CD4-positive, alpha-beta T cell treated with Interleukin-15 for 1 hour (primary cell): ENCODE data around the gene TMEM8B.
"Not testable (repeated sequence)": the region's sequence is repeated elsewhere in the genome, so short reads cannot be mapped to it uniquely, and the experiment has no call there.

Experiments used
- DNase-seq: peaks from one replicate; pipeline ENCODE4 v3.0.0-alpha.2; 2020

The TMEM8B gene

DNA sequence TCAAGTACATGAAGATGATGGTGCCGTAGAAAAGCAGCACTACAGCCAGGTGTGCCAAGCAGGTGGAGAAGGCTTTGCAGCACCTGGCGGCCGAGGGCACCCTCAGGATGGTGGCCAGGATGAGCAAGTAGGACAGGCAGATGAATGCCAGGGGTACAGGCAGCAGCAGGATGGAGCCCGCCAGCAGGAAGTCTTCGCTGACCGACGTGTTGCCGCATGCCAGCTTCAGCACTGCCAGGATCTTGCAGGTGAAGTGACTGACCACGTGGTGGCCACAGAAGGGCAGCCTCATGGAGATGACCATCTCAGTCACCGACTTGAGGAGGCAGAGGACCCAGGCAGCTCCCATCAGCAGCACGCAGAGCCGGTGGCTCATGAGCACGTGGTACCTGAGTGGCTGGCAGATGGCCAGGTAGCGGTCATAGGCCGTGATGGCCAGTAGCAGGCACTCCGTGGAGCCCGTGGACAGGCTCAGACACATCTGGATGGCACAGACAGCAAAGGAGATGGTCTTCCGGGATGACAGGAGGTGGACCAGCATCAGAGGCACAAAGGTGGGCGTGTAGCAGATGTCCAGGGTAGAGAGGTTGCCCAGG, 40.7 kb downstream of the TMEM8B start:
- no peak for DNase-seq

- DNase-seq: no peak
Measured at GRCh38 chr9:35870351-35870923, 41.4 kb downstream of the TMEM8B start, which contains the start of gene OR13J1. OR13J1 (minus strand) TSS chr9:35870401; CDS start chr9:35870401, 0 bp downstream.

GRCh38 chr9:35871545-35871944, 42.5 kb downstream of the TMEM8B start:
- DNase-seq: no peak

- no peak for DNase-seq
Measured at GRCh38 chr9:35872505-35872904, 43.5 kb downstream of the TMEM8B start.

DNA sequence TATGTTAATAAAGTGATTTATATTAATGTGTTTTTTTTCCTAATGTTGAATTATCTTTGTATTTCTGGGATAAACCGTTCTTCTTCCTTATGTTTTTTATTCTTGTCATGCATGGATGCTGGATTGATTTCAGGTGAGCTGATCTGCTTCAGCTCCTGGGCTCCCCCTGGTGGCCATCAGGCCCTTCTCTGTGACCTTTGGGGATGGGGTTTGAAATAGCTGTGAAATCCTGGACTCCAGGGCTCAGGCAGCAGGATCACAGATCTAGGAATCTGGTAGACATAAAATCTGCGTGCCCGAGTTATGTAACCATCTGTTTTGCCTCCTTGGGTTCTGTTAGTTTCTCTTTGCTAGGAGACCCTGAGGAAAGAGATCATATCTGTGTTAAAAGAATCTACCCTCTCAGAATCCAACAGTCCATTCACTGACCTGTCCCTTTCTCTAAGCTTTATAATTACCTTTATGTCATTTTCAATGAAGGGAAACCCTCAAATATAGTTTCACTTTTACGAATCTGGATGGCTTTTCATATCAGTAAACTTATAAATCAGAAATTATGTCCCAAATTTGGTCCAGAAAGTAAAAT, 53.3 kb downstream of the TMEM8B start:
- peak; percentile 71 for DNase-seq

DNA sequence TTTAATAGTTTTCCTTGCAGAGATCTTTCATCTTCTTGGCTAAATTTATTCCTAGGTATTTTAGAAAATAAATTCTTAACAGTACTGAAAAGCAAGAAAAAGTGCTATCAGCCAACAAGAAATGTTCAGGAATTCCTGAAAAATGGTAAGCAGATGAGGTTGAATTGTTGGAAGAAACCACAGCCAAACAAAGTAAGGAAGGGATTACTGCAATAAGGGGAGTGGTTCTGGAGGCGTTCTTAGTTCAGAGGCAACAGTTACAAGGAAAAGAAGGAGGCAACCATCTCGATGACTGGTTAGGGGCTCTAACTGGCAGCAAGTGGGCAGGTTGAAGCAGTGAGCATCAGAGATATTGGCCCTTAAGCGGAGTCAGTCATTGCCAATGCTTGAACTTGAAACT, 54.0 kb downstream of the TMEM8B start:
- DNase-seq: no peak

DNA sequence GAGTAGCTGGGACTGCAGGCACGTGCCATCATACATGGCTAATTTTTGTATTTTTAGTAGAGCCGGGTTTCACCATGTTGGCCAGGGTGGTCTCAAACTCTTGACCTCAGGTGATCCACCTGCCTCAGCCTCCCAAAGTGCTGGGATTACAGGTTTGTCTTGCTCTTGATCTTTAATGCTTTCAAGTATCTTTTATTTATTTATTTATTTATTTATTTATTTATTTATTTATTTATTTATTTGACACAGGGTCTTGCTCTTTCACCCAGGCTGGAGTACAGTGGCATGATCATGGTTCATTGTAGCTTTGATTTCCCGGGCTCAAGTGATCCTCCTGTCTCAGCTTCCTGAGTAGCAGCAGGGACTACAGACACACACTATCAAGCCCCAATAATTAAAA, 55.9 kb downstream of the TMEM8B start:
- DNase-seq: not testable (repeated sequence)

DNA sequence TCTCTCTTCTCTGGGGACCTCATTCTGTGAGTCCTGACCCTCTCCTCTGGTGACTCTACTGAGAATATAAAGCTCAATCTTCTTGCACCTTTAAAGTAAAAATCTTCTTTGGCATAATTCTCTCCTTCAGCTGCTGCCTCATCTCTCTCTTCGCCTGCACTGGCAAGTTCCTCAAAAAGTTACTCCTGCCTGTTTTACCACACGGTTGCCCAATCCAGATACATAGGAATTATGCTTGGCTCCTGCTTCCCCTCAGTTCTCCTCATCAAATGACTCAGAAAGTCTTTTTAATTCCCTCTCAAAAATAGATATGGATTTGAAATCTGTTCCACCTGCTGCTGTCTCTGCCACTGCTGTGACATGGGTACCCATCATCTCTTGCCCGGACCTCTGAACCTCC, 62.6 kb downstream of the TMEM8B start:
- DNase-seq: no peak

DNA sequence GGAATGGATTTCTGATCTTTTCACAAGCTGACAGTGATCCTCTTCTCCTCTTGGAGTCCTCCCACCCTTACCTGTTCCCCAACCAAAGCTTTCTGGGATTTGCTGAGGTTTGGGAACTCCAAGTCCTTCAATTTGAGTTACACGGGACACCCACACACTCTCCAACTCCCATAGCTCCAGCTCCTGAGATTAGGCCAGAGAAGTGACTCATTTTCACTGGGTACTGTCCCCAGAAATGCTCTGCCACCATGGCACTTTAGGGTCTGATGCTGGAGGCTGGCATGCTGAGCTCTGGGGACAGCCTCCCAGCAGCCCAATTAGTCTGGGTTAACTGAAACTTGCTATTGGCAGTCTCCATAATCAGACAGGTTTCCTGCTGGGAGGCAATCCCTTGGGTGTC, 63.0 kb downstream of the TMEM8B start:
- DNase-seq: no peak

DNA sequence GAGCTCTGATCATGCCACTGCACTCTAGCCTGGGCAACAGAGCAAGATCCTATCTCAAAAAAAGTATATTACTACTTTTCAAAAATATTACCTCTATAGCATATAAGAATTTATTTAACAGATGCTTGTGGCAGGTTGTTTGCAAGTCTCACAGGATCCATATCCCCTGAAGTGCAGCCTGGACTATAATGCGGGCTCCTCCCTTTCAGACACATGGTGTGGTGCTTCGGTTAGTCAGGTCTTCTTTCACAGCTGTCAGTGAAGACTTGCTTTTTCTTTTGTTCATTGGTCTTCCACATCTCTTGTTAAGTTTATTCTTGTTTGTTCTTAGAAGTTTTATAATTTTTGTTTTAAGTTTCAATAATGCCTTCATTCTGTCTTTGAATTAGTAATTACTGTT, 67.5 kb downstream of the TMEM8B start:
- DNase-seq: no peak

DNA sequence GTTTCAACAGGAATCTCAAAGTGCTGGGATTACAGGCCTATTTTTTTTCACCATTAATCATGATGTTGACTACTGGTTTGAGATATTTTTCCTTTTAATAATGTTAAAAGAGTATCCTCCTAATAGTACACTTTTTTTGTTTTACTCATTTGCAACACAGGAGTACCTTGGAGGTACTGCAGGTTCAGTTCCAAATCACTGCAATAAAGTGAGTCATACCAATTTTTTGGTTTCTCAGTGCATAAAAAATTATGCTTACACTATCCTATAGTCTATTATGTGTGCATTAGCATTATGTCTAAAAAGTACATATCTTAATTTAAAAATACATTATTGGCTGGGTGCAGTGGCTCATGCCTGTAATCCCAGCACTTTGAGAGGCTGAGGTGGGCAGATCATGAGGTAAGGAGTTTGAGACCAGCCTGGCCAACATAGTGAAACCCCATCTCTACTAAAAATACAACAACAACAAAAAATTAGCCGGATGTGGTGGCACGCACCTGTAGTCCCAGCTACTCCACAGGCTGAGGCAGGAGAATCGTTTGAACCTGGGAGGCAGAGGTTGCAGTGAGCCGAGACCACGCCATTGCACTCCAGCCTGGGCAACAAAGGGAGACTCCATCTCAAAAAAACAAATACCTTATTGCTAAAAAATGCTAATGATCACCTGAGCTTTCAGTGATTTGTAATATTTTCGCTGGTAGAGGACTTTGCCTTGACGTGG, 68.5 kb downstream of the TMEM8B start:
- not testable (repeated sequence) for DNase-seq

- no peak for DNase-seq
Measured at GRCh38 chr9:35898337-35898736, 69.3 kb downstream of the TMEM8B start.

DNA sequence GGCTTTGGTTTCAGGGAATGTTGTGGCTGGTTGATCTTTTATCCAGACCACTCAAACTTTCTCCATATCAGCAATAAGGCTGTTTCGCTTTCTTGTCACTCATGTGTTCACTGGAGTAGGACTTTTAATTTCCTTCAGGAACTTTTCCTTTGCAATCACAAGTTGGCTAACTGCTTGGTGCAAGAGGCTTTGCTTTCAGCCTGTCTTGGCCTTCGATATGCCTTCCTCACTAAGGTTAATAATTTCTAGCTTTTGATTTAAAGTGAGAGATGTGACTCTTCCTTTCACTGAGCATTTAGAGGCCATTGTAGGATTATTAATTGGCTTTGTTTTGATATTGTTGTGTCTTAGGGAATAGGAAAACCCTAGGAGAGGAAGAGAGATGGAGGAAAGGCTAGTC, 70.0 kb downstream of the TMEM8B start:
- DNase-seq: no peak

DNA sequence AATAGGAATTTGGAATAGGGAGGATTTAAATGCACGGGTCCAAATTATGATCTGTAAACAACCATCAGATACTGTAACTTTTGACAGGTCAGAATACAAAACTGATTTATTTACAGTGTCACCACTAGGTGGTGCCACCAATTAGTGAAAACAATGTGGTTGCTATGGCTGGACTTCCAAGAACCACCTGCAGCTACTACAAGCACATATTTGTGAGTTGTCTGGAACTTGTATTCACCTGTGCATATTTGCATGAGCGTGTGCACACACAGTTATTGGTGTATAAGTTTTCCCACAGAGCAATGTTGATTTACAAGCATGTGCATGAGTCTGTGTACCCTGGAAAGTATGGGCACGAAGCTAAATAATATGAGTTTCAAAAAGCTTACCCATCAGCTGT, 74.0 kb downstream of the TMEM8B start:
- peak; percentile 36 for DNase-seq

DNA sequence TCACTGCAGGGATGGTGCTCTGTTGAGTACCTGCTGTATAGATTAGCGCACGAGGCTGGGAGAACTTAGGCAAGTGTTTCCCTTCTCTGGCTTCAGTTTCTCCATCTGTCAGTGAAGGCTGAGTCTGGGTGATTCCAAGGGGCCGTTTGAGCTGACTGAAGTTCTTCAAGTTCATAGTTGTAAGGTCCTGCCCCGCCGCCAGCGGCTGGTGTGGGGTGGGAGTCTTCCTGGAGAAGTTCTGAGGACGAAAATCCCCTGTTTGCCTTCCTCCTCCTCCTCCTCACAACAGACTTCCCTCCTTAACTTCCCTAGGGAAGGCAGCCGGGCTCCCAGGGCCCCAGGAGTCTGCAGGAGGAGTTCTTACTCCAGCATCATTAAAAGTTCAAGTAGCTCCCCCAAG, 75.3 kb downstream of the TMEM8B start:
- no peak for DNase-seq

- DNase-seq: no peak
Measured at GRCh38 chr9:35905051-35905781, 76.2 kb downstream of the TMEM8B start.

GRCh38 chr9:35905912-35906679, 77.1 kb downstream of the TMEM8B start, which contains the start of gene HRCT1:
HRCT1 (plus strand) TSS chr9:35906202; CDS start chr9:35906288, 86 bp downstream.
- DNase-seq: no peak

DNA sequence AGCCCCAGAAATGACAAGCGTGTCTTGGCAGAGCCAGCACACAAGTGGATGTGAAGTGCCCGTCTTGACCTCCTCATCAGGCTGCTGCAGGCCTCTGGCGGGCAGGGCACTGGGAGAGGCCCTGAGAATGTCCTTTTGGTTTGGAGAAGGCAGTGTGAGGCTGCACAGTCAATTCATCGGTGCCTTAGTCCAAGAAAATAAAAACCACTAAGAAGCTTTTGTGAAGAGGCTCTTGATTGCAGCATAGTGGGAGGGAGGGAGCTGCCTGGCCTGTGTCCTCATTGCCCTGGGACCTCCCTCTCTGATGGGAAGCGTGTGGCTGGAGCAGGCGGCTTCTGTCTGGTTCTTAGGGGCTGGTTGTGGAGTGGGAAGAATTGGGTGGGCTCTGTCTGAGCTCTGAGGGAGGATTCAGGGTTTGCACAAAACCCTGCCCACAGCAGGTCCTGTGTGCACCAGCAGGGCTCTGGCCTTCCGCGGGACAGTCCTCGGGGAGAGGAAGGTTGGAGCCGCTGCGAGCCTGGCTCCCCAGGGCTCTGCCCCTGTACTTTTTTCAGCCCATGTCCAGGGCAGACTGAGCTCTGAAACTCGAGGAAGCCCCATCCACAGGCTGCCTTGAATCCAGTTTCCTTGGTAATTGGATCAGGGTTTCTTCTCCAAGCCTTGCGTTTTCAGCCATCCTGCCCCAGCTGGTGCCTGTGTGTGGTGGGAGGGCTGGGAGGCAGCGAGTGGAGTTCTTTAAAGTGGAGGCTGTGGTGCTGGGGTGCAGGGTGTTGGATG, 78.1 kb downstream of the TMEM8B start:
- no peak for DNase-seq

DNA sequence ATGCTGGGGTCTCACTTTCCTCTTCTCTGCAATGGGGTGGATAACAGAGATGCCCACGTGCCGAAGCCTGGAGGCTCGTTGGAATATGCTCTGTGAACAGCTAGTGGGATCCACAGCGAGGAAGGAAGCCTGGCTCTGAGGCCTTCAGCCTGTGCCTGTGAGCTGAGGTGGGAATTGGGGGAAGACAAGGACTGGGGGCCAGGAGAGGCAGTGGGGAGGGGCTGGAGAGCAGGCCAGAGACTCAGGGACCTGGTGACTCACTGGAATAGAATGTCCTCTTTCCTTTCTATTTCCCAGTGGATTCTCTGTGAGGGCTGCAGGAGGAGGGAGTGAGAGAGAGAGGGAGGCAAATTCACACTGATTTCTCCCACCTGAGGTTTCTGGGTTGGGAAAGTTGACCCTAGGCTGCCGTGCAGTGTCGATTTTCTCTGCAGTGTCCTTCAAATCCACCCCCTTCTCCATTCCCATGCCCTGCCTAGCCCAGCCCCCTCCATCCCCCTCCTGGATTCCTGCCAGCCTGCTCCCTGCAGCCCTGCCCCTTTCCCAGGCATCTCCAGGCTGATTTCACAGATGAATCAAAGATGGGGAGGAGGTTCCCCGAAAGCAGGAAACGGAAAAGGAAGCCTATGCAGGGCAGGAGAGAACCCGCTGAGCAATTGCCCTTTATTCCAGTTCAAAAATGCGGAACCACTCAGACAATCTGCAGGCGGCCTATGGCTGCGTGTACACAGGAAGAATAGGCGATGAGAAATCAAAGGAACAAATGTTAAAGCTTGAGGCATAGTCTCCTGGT, 78.9 kb downstream of the TMEM8B start:
- DNase-seq: peak; percentile 27

- DNase-seq: no peak
Measured at GRCh38 chr9:35908504-35909125, 79.6 kb downstream of the TMEM8B start.
